GM06990 (cell line): ENCODE measurements around the gene C11orf54.

Source experiments
- DNase-seq: peaks from one replicate; pipeline ENCODE4 v3.0.0-alpha.2; 2011; ENCODE audit not compliant: insufficient read length; ENCODE audit errors: extremely low read depth
- H3K27me3 ChIP-seq: replicated peaks from 2 replicates; pipeline ENCODE4 v1.6.0; 2011; ENCODE audit warnings: low read length; ENCODE audit not compliant: control insufficient read depth, insufficient read depth
- H3K36me3 ChIP-seq: 2 replicates; pipeline ENCODE4 v1.5.1; 2011; ENCODE audit warnings: low read length; ENCODE audit not compliant: control insufficient read depth, insufficient read depth
- H3K4me3 ChIP-seq: replicated peaks from 2 replicates; pipeline ENCODE4 v1.5.1; 2011; ENCODE audit warnings: low read depth, mild to moderate bottlenecking, control low read depth, low read length
- CTCF ChIP-seq: IDR thresholded peaks from 2 replicates; pipeline ENCODE4 v1.5.1; 2011; ENCODE audit warnings: low read length, control low read depth, mild to moderate bottlenecking, inconsistent platforms; ENCODE audit not compliant: insufficient read depth, poor library complexity, severe bottlenecking

C11orf54 gene

GRCh38 chr11:93761910-93762309 lies 20.4 kb downstream of the C11orf54 start:
- peaks cover 11% of the 10 kb centered on the region for H3K36me3 ChIP-seq
- no peaks in the 10 kb centered on the region for H3K27me3 ChIP-seq
- no peak for DNase-seq
- H3K4me3 ChIP-seq = no peak overlapping the region
- TF ChIP-seq CTCF = no peak

DNA sequence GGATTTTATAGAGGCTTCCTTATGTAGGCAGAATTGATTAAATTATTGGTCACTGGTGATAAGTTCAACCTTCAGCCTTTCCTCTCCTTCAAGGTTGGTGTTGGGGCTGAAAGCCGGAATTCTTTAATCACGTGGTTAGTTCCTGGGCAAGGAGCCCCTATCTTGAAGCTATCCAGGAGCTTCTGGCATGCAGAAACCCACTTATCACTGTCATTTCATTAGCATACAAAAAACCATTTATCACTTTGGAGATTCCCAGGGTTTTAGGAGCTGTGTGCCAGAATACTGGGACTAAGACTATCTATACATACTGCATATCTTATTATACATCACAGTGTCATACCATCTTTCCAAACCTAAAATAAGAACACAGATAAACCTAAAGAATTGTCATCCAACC lies 24.1 kb downstream of the C11orf54 start:
- H3K36me3 ChIP-seq = peaks cover 3% of the 10 kb centered on the region
- TF ChIP-seq CTCF = no peak
- no peak overlapping the region for H3K4me3 ChIP-seq
- no peak for DNase-seq
- H3K27me3 ChIP-seq = no peaks in the 10 kb centered on the region

GRCh38 chr11:93766504-93766903 lies 25.0 kb downstream of the C11orf54 start:
- H3K27me3 ChIP-seq = no peaks in the 10 kb centered on the region
- DNase-seq = no peak
- no peak for TF ChIP-seq CTCF
- no peak overlapping the region for H3K4me3 ChIP-seq
- peaks cover 3% of the 10 kb centered on the region for H3K36me3 ChIP-seq

GRCh38 chr11:93767018-93767417 lies 25.5 kb downstream of the C11orf54 start:
- no peaks in the 10 kb centered on the region for H3K27me3 ChIP-seq
- no peak for TF ChIP-seq CTCF
- H3K4me3 ChIP-seq = no peak overlapping the region
- peaks cover 3% of the 10 kb centered on the region for H3K36me3 ChIP-seq
- no peak for DNase-seq

GRCh38 chr11:93770160-93770559 lies 28.7 kb downstream of the C11orf54 start:
- H3K27me3 ChIP-seq = no peaks in the 10 kb centered on the region
- no peak overlapping the region for H3K4me3 ChIP-seq
- TF ChIP-seq CTCF = no peak
- DNase-seq = no peak
- no peaks in the 10 kb centered on the region for H3K36me3 ChIP-seq

DNA sequence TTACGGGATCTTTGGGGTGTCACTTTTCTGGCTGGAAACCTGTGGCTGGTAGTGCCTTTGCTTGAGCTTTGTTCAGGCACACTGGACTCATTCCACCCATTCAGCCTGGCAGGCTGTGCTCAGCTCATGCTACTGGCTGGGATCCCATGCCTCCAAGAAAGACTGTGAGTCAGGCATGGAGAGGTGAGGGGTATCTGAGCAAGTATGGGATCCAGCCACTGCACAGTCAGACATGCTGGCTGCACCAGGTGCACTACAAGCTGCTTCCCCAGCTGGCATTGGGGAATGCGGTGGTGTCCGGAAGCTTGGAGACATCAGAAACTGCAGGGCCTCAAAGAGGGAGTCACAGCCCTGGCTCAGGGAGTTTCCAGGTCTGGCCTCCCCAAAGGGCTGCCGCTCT lies 30.7 kb downstream of the C11orf54 start:
- Histone ChIP-seq H3K4me3 (no peak overlapping the region), H3K27me3 (no peaks in the 10 kb centered on the region), H3K36me3 (no peaks in the 10 kb centered on the region)
- no peak for DNase-seq
- TF ChIP-seq CTCF = no peak
